ENCODE data around the gene ATP13A2.

Gene ATP13A2

DNA sequence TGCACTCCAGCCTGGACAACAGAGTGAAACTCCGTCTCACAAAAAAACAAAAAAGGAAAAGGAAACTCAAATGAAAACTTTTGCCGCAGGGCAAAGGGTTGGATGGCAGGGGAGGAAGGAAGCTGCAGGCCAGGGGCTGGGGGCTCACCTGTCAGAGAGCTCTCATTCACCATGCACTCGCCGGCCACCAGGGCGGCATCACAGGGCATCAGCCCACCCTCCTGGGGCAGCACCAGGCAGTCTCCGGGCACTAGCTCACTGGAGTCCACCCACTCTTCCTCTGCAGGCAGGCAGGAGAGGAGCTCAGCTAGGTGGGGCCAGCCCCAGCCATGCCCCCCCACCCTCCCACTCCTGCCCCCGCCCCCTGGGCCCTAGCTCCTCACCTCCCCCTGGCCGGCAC is 11.9 kb downstream of the ATP13A2 start:
- DNase-seq = no peak

DNA sequence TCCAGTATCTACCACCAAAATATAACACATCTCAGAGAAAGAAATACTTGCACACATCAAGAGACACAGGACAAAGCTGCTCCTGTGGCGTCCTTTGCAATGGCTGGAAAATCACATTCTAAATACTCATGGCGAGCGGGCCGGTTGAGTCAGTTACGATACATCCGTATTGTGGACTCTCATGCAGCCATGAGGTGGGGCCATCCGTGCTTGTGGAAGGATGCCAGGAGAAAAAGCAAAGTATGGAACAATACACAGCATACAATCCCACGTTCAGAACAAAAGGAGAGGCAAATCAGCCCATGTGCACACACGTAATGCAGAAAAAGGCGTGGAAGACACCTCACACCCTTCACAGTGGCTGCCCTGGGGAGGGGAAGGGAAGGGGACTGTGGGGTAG is 13.1 kb downstream of the ATP13A2 start:
- DNase-seq = no peak

DNA sequence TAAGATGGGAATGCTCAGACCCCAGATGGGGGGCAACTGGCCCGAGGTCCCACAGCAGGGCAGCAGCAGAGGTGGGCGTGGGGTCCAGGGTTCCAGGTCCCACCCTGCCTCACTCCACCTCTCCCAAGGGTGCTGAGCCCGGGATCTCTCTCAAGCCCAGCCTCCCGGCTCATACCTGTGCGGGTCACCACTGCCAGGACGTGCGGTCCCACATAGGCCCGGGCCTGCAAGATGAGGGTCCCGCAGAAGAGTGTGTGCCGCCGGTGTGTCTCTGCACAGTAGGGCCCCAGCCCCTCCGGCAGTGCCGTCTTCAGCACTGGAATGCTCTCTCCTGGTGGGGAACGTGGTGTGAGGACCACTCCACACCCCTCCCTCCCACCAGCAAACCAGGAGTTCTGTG is 14.9 kb downstream of the ATP13A2 start:
- DNase-seq = no peak

DNA sequence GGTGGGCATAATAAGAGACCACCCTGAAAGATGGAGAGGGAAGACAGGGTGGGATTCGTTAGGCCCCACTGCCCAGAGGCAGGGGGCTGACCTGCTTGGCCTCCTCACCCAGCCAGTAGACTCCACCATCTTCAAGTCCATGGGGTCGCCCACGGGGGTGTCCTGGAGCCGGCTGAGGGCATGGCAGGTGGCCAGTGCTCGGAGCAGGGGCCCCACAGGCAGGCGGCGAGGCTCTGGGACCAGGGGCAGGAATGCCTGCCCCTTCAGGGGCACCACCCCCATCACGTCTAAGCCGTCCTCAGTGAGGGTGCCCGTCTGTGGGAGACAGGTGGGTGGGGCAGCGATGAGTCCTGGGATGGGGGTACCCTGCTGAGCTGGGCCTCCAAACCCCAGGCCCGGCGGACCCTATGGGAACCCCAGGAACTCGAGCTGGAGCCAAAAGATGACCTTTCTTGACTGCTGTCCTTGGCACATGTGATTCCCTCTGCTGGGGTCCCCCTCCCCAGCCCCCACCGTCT is 18.1 kb downstream of the ATP13A2 start:
- DNase-seq = no peak

DNA sequence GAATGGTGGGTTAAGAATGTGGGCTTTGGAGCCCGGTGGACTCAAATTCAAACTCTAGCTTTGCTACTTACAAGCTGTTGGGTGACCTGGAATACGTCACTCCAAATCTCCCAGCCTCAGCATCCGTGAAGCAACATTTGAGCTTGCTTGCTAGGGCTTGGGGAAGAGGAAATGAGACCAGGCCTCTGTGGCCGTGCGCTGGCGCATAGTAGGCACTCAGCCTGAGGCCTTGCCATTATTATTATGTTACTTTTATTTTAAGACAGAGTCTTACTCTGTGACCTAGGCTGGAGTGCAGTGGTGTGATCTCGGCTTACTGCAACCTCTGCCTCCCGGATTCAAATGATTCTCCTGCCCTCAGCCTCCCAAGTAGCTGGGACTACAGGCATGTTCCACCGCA is 19.1 kb downstream of the ATP13A2 start:
- DNase-seq = no peak

DNA sequence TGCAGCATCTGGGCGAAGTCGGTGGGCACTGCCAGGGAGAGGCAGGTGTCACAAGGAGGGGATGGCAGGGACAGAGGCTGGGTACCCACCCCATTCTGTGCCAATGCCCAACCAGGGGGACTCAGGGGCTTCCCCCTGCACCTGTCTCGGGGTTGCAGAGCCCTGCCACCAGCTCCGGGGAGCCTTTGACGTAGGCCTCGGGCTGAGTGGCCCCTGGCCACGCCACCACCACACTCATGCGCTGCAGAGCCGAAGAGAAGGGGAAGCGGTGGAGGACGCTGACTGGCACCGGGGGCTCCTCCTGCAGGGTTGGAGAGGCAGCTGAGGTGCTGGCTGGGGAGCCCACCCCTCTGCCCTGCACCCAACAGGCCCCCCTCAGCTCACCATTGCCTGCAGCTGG is 19.6 kb downstream of the ATP13A2 start:
- DNase-seq = no peak

DNA sequence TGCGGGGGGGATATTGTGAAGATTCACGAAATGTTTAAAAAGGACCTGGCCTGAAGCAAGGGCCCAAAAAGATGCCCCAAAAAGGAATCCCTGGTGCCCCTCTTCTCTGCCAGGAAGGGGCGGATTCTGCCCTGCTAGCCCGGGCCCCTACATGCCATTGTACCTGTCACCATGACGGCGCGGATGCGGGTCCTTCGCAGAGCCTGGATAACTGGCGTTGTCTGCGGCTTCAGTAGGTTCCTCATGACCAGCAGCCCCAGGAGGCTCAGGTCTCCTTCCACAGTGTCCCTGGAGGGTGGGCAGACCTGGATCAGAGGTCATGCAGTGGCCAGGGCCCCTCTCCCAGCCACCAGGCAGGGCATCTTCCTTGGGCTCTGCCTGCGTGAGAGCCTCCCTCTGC is 20.2 kb downstream of the ATP13A2 start:
- DNase-seq = no peak

DNA sequence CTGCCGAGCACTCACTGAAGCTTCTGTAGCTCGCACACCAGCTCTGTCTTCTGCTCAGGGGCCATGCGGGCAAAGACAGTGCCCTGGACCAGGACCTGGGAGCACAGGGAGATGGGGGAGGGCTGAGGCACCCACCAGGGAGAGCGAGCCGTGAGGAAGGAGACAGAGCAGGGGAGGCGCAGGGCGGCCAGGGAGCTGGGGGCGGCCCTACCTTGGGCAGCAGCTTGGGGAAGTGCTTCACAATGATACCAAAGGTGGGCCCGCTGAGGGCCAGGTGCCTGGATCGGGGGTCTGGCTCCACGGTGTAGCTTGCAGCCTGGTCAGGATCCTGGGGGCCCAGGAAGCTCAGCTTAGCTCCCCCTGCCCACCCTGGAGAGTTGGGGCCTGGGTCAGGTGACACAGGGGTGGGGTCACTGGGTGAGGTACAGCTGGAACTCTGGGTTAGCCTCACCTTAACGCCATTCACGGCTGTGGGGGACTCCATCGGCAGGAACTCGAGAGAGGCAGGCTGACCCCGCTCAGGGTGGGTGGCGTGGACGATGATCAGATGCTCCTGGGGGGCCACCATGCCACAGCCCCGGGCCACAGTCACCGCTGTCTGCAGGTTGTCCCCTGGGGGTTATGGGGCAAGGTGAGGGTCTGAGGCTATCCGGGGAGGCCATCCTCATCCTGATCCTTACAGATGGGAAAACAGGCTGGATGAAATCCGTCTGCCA is 21.9 kb downstream of the ATP13A2 start:
- no peak for DNase-seq

DNA sequence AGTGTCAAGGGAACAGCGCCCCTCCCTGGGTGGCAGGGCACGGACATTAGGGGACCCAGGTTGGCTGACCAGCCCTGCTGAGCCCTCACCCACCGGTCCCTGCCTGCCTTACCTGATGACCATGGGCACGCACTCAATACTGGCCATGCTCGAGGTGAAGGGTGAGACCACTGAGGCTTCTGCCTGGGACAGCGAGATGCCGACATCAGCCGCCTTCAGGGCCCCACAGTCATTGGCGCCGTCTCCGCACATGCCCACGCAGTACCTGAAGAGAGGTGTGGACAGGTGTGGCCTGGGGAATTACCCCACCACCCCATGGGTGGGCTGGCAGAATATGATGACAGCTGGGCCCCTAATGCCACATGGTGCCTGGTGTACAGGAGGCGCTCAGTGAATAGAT is 23.5 kb downstream of the ATP13A2 start:
- DNase-seq = no peak

DNA sequence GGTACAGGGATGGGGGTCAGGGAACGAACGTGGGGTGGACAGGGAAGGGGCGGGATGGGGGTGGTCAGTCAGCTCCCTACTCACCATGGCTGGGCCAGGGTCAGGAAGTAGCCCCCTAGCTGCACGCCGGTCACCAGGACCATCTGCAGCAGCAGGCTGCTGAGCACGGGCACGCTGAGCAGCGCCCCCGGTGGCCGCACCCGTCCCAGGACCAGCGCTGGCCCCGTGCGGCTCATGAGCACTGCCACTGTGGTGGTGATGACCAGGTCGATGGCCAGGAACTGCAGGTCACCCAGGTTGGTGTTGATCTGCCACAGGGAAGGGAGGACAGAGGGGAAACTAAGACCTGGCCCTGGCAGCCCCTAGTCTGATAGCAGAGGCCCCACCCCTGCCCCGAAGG is 24.8 kb downstream of the ATP13A2 start:
- DNase-seq = no peak

DNA sequence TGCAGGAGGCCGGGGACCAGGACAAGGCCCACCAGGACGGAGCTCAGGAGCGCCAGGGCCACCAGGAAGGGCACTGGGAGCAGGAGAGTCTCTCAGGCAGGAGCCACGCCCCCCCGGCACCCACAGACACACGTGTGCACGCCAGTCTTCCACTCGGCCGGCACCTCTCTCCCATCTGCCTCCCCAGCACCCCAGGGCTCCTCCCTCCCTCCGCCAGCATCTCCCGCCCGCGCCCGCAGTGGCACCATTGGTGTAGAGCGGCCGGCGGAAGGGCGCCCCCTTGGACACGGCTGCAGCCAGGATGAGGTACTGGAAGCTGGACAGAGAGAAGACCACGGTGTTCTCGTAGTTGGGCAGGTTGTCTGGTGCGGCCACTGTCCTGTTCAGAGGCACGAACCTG is 25.2 kb downstream of the ATP13A2 start:
- no peak for DNase-seq

DNA sequence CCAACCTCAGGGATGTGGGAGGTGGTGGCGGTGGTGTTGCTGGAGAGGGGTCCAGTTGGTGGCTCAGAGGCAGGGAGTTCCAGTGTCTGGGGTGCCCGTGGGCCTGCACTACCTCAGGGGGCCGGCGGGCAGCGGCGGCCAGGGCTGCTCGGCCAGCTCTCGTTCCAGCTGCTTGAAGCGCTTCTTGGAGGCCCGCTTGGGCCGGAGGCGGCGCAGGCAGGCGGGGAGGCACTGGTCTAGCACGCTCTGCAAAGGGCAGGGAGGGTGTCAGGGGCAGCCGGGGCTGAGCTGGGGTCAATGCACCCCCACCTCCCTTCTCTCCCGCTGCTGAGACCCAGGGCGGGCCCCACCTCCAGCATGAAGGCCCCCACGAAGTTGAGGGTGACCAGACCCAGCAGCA is 25.6 kb downstream of the ATP13A2 start:
- no peak for DNase-seq

DNA sequence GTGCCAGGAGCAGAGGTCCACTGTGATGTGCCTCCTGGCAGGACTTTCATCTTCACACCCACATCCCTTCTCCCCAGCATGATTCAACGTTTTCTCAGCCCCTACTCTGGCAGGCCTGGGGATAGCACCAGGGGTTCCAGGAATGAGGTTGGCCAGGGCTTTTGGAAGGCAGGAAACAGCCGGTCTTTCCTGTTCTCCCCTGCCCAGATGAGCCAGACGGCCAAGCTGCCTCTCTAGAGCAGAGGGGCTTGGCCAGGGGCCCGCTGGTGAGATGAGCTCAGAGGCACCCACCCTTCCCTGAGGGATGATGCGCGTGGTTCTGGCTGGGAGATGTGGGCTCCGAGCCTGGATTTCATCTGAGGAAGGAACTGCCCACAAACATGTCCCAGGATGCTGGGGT is 27.0 kb downstream of the ATP13A2 start:
- DNase-seq = no peak

DNA sequence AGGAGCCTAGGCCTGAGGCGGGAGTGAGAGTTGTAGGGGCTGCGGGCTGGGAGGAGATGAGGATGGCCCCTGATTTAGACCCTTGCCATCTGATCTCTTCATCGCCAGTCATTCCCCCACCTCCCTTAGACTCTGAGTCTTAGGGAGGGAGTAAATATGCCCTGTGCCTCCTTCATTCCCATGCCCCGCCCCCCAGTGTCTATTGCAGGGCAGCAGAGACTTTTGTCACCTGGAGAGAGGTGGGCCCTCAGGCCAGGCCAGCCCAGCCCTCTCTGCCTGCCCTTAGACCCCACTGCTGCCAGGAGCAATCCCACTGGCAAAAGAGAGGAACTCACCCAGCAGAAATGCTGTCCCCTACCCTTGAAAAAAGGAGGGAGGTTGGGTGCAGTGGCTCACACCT is 28.1 kb downstream of the ATP13A2 start:
- no peak for DNase-seq

DNA sequence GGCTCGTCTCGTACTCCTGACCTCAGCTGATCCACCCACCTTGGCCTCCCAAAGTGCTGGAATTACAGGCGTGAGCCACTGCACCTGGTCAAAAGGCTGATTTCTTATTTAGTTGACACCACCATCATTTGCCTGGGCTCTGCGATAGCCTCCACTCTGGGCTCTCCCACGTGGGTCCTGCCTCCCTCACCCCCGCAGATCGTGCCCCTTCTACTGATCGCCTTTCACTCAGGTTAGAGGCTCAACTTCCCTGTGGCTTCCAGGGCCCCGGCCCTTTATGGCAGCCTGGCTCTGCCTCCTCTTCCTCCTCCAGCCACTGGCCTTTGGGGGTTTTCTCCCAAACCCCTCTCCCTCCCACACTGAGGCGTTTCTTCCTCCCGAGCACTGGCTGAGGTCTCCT is 28.8 kb downstream of the ATP13A2 start:
- DNase-seq = no peak

DNA sequence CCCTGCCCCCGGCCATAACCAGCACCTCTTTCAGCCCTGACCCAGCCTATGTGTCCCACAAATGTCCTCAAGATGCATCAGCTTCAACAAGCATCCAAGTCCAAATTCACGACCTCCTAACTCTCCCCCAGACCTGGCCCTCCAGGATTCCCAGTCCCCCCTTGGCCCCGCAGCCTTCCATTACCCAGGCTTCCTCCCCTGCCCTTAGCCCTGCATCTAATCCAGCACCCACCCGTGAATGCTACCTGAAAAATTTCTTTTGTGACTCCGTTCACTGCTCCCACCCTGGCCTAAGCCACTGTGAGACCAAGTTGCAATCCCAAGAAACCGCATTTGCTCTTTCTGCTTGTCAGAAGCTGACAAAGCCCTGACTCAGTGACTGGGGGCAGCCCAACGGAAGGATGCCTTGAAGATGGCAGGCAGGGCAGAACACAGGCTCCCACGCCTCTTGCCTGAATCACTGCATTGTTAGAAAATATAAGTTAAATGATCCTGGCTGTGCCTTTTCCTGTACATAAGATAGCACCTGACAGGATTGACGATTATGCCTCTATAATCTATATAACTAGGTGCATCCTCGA is 30.4 kb downstream of the ATP13A2 start:
- no peak for DNase-seq

DNA sequence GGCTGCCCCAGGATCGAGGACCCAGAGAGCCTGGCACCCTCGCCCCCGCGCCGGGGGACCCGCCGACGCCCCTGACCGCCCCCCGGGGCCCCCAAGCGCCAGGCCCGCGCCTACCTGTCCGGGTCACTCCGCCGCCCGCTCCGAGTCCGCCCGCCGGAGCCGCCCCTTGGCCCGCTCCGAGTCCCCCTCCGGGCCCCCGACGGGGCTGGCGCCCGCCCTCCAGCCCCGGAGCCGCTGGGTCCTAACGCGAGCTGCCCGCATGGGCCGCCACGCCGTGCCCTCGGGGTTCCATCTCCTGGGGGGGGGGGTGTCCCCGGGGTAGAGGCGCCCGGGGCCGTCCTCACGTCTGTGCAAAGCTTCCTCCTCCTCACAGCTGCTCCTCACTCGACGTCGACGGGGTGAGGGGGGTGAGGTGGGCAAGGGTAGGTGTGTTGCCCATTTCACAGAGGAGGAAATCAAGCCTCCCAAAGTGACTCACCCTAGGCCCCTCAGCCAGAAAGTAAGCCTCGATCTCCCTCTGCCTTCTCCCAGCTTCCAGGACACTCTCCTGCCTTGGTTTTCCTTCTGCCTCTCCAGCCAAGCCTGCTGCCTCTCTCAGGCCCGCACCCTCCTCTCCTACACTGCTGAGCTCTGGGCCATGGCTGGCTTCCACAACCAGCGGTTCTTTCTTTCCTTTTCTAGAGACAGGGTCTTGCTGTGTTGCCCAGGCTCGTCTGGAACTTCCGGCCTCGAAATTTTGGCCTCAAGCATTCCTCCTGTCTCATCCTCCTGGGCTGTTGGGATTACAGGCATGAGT is 31.1 kb downstream of the ATP13A2 start, which contains the start of gene MFAP2:
Gene MFAP2 (minus strand): TSS at position 148 of the 796 bp plus-strand sequence. CDS start 2,347 bp downstream, outside the sequence.
- DNase-seq = no peak

DNA sequence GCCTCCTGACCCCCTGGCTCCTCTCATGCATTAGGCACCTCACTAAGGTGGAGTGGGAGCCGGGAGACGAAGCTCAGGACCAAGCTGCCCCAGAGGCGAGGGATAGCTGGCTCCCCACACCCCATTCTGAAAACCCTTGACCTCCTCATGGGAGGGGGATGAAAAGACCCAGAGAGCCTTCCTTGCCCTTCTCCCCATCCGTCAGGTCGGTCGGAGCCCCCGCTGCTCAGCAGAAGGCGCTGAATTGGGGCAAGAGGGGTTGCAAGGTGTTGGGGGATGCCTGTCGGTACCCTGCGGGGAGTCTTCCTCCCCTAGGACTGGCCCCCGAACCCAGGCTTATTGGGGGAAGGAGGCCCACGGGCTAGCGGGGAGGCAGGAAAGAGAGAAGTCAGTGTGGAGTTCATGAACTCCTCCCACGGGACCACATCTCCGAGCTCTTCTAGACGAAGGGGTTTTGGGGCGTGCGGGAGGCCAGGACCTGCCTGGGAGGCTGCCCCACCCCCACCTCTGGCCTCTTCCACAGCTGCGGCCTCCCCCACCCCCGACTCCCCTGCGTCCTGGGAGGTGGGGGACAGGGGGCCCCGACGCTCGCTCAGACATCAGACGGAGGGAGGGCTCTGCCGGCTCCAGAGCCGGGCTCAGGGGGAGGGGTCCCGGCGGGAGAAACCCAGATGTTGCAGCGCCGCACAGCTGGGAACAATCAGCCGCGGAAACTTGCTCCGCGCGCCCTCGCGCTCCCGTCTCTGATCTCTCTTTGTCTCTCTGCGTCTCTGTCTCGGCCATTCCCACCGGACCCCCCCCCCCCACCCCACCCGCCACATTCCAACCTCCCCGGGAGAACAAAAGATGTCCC is 32.0 kb downstream of the ATP13A2 start:
- no peak for DNase-seq

DNA sequence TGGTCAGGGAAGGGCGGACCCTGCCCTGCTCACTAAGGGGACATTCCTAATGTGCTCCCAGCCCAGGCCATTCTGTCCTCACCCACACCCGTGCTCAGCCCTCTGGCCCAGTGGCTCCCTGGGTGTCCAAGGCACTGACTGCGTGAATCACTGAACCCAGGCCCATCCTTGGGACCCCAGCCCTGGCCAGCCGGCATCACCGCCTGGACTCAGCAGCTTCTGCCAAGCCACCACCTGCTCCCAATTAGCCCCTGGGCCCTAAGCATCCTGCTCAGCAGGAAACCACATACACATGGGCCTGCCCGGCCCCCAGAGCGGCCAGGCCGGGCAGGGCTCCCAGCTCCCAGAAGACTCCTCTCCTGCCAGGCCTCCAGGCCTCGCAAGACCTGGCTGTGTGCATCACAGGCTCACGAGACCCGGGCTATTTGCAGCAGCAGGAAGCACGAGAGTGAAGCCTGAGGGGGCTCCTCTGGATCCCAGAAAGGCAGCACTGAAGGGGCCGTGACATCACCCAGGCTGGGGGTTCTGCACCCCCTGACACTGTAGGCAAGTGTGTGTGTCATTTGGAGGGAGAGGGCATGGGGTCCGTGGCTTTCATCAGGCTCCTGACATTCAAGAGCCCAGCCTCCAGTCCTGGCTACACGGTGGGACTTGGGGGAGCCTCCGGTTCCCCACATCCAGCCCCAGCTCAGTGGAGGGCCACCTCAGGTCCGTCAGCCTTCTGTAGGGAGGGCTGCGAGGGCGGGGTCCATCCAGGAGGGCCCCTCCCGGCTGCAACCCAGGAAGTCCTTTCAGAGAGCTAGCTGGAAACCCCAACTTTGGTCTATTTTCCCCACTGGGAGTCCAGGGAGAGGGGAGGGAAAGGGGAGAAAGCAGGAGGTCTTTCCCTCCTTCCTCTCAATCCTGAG is 32.9 kb downstream of the ATP13A2 start:
- DNase-seq = no peak

DNA sequence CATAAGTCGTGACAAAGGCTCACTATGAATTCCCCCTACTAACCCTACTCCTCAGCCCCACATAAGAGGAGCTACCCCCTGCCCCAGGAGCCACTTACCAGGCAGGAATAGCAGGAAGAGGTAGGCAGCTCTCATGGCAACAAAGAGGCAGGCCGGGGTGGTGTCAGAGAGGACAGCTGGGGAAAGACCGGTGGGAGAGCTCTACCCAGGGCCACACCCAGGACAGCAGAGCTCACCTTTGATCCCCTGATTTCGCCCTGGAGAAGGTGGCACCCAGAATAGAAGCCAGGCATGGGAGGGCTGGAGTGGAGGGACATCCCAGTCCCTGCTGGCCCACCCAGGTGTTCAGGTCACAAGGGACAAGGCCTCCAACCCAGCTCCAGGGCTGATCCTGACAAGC is 33.6 kb downstream of the ATP13A2 start:
- no peak for DNase-seq

DNA sequence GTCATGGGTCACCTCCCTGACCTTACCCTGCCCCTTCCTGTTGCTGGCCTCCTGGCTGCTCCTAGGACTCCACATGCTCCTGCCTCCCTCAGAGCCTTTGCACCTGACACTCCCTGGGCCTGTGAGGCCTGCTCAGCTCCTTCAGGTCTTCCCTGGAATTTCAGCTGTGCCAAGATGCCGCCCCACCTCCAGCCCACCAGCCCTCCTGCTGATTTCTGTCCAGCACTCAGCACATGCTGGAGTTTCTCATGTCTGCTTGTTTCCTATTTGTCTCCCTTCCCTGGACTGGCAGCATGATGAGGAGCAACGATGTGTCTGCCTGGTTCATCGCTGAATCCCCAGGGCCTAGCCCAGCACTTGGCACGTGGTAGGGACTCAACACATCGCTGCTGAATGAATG is 34.4 kb downstream of the ATP13A2 start:
- DNase-seq = no peak

DNA sequence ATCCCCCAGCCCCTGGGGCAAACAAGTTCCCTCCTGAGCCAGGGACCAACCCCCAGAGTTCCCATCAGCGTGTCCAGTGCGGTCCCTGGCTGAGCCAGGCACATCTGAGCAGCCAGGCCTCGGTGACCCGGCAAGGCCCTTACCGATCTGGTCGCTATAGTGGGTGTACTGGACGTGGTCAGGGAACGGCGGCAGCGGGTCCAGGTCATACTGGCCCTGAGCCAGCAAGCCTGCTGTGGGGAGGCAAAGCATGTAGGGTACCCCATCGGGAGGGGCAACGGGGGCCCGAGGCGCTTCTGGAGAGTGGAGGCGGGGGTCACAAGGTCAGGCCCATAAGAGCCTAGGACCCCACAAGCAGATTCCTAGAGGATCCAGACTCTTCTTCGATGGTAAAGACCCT is 34.8 kb downstream of the ATP13A2 start:
- no peak for DNase-seq
